Fibroblast of skin of back (primary cell): ENCODE measurements around the gene MRPL50.

ENCODE experiments used
- DNase-seq: peaks from one replicate; pipeline ENCODE4 v3.0.0-alpha.2; 2013

MRPL50 gene

DNA sequence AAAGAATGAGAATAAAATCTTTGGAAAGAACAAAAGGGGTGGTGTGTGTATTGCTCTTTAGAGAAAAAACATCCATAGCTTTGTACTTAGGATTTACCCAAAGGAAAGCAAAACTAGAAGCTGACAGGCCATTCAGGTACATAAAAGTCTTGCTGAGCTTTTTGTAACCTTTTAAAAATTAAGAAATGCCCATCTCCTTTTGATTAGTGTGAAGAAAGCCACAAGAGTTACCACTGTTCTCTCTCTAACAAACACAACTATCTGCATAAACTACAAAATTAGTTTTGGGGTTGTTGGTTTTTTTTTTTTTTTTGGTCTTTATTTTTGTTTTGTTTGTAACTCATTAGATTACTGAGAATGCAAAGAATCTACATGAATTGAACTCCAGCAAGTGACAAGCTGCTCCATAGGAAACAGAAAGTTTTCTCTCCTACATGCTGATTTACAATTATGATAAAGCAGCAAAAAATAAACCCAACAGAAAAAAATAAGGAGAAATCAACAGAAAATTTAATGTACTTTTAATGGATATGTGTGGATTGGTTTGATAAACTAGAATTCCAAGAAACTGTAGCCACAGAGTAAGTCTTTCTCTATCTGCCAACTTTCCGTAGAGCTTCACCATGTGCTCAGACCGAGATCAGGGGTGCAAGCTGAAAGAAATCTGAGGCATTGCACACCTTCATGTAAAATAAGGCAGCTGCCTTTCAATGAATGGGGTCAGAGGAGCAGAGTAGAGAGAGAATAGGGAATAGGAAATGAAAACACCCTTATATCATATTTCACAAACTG lies 25.9 kb downstream of the MRPL50 start:
- no peak for DNase-seq

DNA sequence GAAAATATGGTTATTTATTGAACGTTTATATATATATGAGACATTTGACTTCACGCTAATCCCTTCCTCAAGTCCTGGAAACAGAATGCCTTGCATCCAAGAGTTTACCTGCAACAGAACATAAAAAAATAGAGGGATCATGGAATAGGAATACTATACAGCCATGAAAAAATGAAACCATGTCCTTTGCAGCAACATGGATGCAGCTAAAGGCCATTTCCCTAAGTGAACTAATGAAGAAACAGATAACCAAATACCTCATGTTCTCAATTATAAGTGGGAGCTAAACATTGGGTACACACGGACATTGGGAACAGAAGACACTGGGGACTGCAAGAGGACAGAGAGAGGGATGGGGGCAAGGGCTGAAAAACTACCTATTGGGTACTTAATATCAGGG lies 26.6 kb downstream of the MRPL50 start:
- no peak for DNase-seq

DNA sequence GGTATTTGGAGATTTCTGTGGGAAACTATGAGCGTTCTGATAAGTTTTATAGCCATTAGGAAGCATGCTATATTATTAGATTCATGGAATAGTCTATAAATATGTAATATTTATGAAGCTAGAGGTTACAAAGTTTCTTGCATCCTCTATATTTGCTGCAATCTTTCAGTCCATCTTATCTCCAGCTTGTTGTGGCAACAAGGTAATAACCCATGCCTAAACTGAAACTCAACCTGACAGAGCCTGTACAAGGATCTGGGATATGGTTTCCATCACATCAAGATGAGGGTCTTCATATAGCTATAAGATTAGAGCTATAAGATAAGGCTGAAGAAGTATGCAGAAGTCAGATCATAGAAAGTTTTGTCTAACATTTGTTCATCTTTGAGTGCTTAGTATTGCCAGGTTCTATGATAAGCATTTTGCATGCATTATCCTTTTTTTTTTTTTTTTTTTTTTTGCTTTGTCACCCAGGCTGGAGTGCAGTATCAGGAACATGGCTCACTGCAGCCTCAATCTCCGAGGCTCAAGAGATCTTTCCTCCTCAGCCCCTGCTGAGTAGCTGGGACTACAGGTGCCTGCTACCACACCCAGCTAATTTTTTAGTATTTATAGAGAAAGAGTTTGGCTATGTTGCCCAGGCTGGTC lies 28.4 kb downstream of the MRPL50 start:
- no peak for DNase-seq

DNA sequence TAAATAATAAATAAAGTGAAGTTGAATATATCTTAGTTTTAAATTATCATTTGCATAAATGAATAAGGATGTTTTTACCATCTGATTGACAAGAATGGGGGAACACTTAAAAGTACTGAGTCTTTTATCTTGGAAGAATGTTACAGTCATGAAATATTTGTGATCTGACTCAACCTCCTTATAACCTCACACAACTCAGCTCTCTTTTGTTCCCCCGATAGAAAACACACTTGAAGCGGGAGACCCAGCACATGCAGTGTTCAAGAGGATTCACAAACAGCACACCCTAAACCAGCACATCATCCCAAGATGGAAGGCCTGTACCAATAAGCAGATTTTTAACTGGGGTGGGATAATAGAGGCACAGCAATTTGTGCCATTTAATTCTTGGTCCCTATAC lies 29.1 kb downstream of the MRPL50 start:
- DNase-seq, result peak; percentile 63

DNA sequence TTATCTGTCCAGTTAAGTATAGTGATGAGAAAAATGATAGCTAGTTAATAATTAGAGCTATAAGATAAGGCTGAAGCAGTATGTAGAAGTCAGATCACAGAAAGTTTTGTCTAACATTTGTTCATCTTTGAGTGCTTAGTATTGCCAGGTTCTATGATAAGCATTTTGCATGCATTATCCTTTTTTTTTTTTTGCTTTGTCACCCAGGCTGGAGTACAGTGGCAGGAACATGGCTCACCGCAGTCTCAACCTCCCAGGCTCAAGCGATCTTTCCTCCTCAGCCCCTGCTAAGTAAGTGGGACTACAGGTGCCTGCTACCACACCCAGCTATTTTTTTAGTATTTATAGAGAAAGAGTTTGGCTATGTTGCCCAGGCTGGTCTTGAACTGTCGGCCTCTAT lies 31.1 kb downstream of the MRPL50 start:
- DNase-seq, result no peak

DNA sequence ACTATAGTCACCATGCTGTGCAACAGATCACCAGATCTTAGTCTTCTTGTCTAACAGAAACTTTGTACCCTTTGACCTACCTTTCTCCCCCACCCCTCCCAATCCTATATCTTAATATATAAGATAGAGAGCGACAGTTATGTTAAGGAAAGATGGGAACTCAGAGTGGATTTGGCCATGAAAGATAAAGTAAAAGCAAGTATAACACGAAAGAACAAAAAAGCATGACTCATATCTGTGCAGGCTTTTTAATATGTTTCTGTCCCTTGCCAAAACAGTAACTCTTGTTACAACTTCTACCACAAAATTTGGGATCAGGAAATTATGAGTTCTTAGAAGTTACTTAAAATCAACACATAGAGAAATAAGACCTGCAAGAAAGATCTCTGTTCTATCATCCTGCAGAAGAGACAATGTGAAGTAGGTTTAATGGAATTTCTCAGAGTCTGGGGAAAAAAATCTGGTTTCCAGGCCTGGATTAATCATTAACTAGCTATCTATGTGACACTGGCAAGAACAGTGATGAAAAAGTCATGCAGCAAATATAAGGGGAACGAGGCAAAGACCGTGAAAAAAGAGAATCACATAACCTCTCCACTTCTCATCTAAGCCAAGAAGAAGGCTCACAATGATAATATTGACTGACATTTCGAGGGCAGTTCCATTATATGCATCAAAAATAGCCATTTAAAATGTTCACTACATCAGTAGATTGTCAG lies 32.2 kb downstream of the MRPL50 start:
- peak; percentile 66 for DNase-seq

DNA sequence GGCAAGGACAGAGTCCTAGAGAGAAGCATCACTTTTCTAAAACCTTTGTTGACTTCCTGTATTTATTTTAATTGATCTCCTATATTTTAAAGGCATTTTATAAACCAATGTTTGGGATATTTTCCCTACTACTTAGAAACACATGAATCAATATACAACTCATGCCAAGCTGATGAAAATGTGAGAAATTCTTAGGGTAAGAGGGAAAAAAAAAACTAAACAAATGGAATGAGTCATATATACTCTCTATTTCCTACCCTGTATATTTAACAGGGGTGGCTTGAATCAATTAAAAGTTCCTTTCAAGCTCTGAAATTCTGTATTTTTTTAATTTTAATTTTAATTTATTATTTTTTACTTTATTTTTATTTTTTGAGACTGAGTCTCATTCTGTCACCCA lies 33.2 kb downstream of the MRPL50 start:
- DNase-seq, result peak; percentile 69

DNA sequence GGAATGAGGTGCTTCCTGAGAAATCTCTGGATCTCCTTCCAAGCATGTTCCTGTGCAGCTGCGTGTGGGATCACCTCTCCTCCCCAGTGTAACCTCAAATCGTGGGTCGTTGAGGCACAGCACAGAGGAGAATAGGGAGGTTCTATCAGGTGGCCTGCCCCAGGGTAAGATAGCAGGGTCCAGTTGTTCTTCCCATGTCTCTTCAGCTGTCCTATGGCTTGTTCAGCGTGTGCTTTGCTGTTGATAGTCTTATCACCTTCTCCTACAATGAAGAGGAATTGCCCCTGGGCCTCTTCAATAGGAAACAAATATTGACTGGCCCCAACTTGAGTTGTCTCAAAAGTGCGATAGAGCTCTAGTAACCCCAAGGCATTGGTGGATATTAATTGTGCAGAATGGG lies 36.0 kb downstream of the MRPL50 start:
- no peak for DNase-seq

DNA sequence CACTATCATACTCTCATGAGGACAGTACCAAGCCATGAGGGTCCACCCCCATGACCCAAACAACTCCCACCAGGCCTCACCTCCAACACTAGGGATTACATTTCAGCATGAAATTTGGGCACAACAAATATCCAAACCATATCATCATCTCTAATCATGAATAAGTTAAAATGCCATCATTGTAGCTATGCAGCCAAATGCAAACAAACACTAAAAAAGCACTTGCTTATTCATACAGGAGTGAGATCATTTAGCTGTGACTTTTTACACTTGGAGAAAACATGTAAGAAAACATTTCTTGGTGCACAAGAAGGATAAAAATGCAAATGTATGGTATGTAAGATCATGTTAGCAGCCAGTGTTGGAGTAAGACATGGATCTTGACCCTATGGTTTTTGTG lies 37.8 kb downstream of the MRPL50 start:
- DNase-seq, result no peak

DNA sequence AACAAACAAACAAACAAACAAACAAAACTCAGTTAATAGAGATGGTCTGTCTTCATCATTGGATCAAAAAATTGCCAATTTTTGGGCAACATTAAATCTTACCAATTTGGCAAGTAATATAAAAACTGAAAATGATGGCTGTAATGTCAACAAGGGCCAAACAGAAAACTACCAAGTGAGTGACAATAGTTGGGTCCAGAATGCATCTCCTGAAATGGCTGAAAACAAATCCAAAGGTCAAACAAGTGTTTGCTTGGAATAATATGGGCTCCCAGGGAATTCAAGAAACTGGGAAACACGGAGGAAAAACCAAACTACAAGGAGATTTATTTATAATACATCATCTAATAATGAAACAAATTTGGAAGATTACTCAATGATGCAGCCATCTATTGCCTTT lies 38.7 kb downstream of the MRPL50 start:
- DNase-seq, result no peak

DNA sequence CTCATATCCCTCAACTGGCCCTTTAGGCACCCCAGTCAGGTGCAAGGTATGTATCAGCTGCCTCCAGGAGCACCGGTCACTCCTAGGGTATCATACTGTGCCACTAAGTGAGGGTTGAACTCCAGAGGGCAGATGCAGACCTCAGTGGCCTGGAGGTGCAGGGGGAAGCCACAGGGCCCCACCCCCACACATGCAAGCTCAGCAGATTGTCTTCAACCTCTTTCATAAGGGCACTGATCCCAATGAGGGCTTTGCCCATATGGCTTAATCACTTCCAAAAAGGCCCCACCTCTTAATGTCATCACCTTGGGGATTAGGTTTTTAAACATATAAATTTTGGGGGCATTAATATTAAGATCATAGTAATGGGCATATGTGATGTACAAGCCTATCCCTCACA lies 41.8 kb downstream of the MRPL50 start:
- no peak for DNase-seq

DNA sequence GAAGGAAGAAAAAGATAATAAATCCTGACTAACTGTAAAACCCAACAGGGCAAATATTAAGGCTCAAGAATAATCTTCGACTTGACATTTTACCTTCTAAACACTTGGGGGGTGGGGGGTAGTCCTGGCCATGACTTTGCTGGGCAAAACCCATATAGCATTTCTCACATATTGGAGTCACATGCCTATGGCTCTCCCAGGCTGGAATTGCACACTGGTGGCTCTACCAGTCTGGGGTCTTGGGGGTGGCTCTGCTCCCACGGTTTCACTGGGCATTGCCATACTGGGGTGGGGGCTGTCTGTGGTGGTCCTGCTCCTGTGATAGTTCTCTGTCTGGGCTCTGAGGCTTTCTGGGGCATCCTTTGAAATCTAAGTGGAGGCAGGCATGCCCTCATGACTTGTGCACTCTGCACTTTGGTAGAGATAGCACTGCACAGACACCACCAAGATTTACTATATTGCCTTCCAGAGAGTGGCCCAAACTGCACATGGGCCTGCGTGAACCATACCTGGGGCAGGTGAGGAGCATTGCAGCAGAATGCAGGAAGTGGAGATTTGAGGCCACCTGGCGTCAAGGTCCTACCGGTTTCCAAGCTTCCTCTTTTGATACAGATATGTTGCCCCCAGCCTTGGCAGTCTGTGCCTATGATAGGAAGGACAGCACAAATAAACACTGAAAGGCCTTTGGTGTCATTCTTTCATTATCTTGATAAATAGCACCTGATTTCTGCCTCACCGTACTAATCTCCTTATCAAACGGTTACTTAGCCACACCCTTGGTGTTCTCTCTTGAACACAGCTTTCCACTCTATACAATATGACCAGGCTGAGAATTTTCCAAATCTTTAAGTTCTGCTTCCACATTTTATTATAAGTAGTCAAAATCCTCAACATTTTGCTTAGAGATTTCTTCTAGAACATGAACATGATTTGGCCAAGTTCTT lies 43.4 kb downstream of the MRPL50 start:
- DNase-seq, result no peak

DNA sequence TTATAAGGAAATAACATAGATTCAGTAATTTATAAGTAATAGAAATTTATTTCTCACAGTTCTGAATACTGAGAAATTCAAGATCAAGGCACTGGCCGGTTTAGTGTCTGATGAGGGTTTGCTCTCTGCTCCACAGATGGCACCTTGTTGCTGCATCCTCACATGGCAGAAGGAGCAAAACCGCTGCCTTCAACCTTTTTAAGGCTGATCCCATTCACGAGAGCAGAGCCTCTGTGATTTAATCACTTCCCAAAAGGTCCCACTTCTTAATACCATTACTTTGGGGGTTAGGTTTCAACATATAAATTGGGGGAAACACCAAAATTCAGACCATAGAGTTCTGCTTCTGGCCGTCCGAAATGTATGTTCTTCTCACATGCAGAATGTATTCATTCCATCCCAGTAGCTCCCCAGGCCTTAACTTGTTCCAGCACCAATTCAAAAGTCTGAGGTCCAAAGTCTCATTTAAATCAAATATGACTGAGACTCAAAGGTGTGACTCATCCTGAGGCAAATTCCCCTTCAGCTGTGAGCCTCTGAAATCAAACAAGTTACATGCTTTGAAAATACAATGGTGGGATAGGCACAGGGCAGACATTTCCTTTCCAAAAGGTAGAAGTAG lies 44.2 kb downstream of the MRPL50 start:
- no peak for DNase-seq

DNA sequence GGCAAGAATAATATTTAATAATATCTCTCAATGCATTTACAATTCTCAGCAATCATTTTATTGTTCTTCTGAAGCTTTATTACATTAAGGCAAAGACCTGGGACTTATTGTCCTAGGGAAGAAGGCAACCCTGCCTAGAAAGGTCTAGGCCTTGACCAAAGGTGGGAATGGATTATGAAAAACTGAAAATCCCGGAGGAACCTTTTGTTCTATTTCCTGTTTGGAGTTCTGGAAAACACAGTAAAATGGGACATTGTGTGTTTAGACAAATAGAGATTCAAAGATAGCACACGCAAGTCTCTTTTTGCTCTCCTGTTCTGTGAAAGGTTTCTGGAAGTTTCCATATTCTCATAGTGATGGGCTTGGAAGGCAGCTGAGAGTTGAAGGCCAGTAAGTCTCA lies 44.7 kb downstream of the MRPL50 start:
- no peak for DNase-seq

DNA sequence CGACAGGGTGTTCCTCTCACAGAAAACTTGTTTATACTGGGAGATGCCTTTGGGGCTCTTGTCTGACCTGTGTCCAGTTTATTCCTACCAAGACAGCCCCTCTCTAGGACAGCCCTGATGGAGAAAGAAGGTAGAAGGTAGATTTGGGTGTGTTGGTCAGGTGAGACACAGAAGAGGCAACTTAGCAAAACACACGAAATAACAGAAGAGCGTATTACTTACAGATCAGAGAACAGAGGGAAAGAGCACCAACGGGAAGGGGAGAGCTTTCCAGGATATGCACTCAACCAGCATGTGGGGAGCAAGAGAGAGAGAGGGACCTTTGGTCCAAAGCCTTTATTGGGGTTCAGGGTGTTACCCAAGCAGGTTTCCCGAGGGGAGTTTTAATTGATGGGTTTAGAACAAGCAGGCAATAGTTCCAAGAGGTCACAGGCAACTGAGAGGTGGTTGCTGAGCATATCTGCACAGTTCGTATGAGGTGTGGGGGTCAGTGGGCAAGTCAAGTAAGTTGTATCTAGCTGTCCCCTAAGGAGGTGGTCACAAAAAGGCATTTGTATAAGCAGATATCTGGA lies 45.4 kb downstream of the MRPL50 start:
- no peak for DNase-seq

DNA sequence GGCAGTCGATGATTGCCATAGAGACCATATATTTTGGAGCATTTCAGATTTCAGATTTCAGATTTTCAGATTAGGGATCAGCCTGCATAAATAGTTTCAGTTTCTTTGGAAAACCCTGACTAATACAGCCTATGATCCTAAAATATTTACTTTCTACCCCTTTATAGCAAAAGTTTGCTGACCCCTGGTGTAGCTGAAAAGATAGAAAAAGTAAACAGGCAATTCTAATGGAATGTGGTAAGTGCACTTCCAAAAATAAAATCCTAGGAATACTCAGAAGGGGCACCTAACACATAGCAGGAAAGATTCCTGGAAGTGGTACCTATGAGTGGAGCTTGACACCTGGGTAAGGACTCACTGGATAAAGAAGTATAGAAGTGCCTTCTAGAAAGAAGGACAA lies 48.1 kb downstream of the MRPL50 start:
- DNase-seq, result no peak

DNA sequence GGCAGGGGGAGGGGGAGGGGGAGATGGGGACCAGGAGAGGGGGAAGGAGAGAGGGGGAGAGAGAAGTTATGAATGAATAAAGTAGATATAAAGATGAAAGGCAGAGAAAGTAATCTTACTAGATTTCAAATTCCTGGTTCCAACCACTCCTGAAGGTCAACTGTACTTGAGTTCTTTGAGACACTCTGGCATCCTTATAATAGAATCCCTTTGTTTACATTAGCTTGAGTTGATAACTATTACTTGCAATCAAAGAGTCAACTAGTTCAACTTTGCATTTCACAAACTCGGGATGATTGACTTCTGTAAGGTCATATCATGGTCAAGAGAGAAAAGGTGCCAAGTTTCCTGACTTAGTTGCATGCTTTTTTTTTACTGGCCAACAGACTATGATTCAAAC lies 55.8 kb downstream of the MRPL50 start:
- DNase-seq, result no peak

DNA sequence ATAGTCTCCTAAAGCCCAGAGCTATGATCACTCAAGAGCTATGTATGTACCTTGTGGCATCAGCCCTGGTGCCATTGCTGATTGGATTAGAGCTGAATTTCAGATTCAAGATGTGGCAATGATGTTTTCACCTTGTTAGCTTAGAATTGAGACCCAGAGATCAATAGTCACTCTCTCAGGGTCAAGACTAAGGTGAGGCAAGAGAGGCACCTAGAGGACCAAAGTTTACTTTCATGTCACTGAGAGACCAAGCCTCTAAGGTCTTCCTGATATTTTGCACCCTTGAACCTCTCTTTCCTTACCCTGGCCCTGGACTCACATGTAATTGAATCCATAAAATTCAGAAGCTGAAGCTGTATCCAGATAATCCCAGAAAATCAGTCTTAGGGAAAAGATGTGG lies 56.5 kb downstream of the MRPL50 start:
- no peak for DNase-seq
